GM21529 (cell line): ENCODE data around the gene CBX4.
"Not testable (repeated sequence)": the region's sequence is repeated elsewhere in the genome, so short reads cannot be mapped to it uniquely, and the experiment has no call there.

Experiments used
- ATAC-seq: cut with Tn5 transposase; IDR thresholded peaks from one replicate; pipeline ENCODE4 v1.9.1; 2021; ENCODE audit not compliant: unreplicated experiment

CBX4 gene

GRCh38 chr17:79861413-79862216 is 22.4 kb upstream of the CBX4 start:
- ATAC-seq, result no peak

GRCh38 chr17:79859676-79860615 is 20.7 kb upstream of the CBX4 start:
- no peak for ATAC-seq

- ATAC-seq, result no peak
Measured at GRCh38 chr17:79857095-79857494, 17.9 kb upstream of the CBX4 start.

GRCh38 chr17:79855331-79856124 is 16.3 kb upstream of the CBX4 start:
- no peak for ATAC-seq

GRCh38 chr17:79854080-79855060 is 15.1 kb upstream of the CBX4 start:
- ATAC-seq, result no peak

GRCh38 chr17:79853168-79853567 is 13.9 kb upstream of the CBX4 start:
- not testable (repeated sequence) for ATAC-seq

GRCh38 chr17:79852748-79853147 is 13.5 kb upstream of the CBX4 start:
- no peak for ATAC-seq

- no peak for ATAC-seq
Measured at GRCh38 chr17:79851461-79851817, 12.2 kb upstream of the CBX4 start.

- no peak for ATAC-seq
Measured at GRCh38 chr17:79850571-79851460, 11.6 kb upstream of the CBX4 start.

- ATAC-seq, result no peak
Measured at GRCh38 chr17:79849953-79850352, 10.7 kb upstream of the CBX4 start.

- no peak for ATAC-seq
Measured at GRCh38 chr17:79848370-79848766, 9.1 kb upstream of the CBX4 start.

- ATAC-seq, result no peak
Measured at GRCh38 chr17:79847698-79848369, 8.6 kb upstream of the CBX4 start.

- ATAC-seq, result no peak
Measured at GRCh38 chr17:79845601-79845949, 6.3 kb upstream of the CBX4 start.

GRCh38 chr17:79844869-79845600 is 5.8 kb upstream of the CBX4 start:
- no peak for ATAC-seq

GRCh38 chr17:79843816-79844800 is 4.9 kb upstream of the CBX4 start:
- ATAC-seq, result no peak

GRCh38 chr17:79843474-79843815 is 4.2 kb upstream of the CBX4 start:
- ATAC-seq, result no peak
